ENCODE results near the gene PRPS2. TPM values are rescaled to one million over a fixed set of nuclear protein-coding genes. Genes with fewer than 3 reads are reported as not detected.

PRPS2 gene
- total and polyA plus RNA-seq, 2 of the 8 experiments (the other 6 are each of a cell fraction or from before 2014, with no cell fraction given), result 11.8 to 31.4 TPM

- Histone ChIP-seq H4K20me1 (replicated peaks in 1 of 2; ENCODE audit: control insufficient read depth in 1 of 2, insufficient read depth in 2 of 2, low read length in 2 of 2) (no peaks in the 10 kb centered on the region), H3K56ac (replicated peaks; ENCODE audit: insufficient read length, low read depth, low read length) (no peak overlapping the region), H2BK120ac (replicated peaks; ENCODE audit: low read depth, low read length) (no peak overlapping the region), H3K4me3 (ENCODE audit: extremely low read depth in 1 of 4, insufficient read depth in 2 of 4, low read depth in 3 of 4, low read length in 4 of 4) (no peak overlapping the region), H3K9me3 (ENCODE audit: insufficient read depth in 2 of 2, low read depth in 1 of 2, low read length in 1 of 2) (no peaks in the 10 kb centered on the region), H3K14ac (ENCODE audit: insufficient read length) (no peak overlapping the region), H4K8ac (ENCODE audit: extremely low read depth, insufficient read depth, low read length) (no peak overlapping the region), H3K18ac (ENCODE audit: extremely low read depth, low read length) (no peak overlapping the region), H2AFZ (ENCODE audit: low read length) (no peak overlapping the region), H2BK5ac (ENCODE audit: low read depth, low read length) (no peak overlapping the region), H2BK20ac (ENCODE audit: low read length) (no peak overlapping the region), H3K4me2 (ENCODE audit: insufficient read depth in 1 of 2, low read depth in 2 of 2, low read length in 2 of 2) (no peak overlapping the region), H3K4me1 (replicated peaks in 1 of 4; ENCODE audit: control insufficient read depth in 3 of 4, insufficient read depth in 4 of 4, low read length in 3 of 4) (no peaks in the 10 kb centered on the region), H3K27me3 (replicated peaks in 1 of 4; ENCODE audit: control insufficient read depth in 3 of 4, extremely low read depth in 1 of 4, insufficient read depth in 3 of 4, low read length in 3 of 4) (no peaks in the 10 kb centered on the region), H3K23me2 (ENCODE audit: low read depth, low read length) (no peaks in the 10 kb centered on the region), H2AK5ac (ENCODE audit: low read depth, low read length) (no peak overlapping the region), H3K23ac (ENCODE audit: insufficient read length) (no peak overlapping the region), H3K27ac (ENCODE audit: low read depth, low read length) (no peak overlapping the region), H3K4ac (replicated peaks; ENCODE audit: insufficient read length, low read depth, low read length) (no peak overlapping the region), H2BK12ac (ENCODE audit: low read depth, low read length) (no peak overlapping the region), H3K9ac (replicated peaks in 1 of 4; ENCODE audit: extremely low read depth in 1 of 4, low read depth in 3 of 4, low read length in 3 of 4) (no peak overlapping the region), H4K5ac (ENCODE audit: insufficient read length, low read depth, low read length) (no peak overlapping the region), H3K36me3 (ENCODE audit: control insufficient read depth in 2 of 4, insufficient read depth in 4 of 4, low read length in 3 of 4) (no peaks in the 10 kb centered on the region), H3K79me1 (ENCODE audit: low read depth, low read length) (no peaks in the 10 kb centered on the region), H4K91ac (replicated peaks; ENCODE audit: insufficient read length, low read length) (no peak overlapping the region), H2BK15ac (ENCODE audit: low read length) (no peak overlapping the region), H3K79me2 (ENCODE audit: control insufficient read depth in 1 of 2, insufficient read depth in 2 of 2, low read length in 2 of 2) (no peaks in the 10 kb centered on the region)
- CTCF ChIA-PET (ENCODE audit: partially characterized antibody), result interaction anchor here (3.1 kb wide), 1 partner anchor 29 kb away, joined by 12 read pairs; no protein-coding TSS in a partner anchor
- FAIRE-seq, result no peak
- WGBS, 2 experiments (ENCODE audit: extremely low coverage in 1 of 2, insufficient coverage in 1 of 2, insufficient read length in 1 of 2, insufficient replicate concordance in 2 of 2, low coverage in 1 of 2, low lambda C conversion rate in 2 of 2, missing lambda C conversion rate in 1 of 2), result 93% methylated on average over 4 of the region's 6 CpGs; no CpG with 5 or more reads in 1 of the 2 experiments
- no peak for TF ChIP-seq ATF2 (IDR thresholded peaks at IDR 0.05; ENCODE audit: low read length)
- TF ChIP-seq SIRT6 (IDR thresholded peaks at IDR 0.05; ENCODE audit: low read length), result no peak
- no peak for TF ChIP-seq SP2 (IDR thresholded peaks at IDR 0.05; ENCODE audit: low read length)
- no peak for TF ChIP-seq POLR2AphosphoS5 (IDR thresholded peaks at IDR 0.05; ENCODE audit: low read depth, low read length)
- TF ChIP-seq ZNF274 (IDR thresholded peaks at IDR 0.05; ENCODE audit: borderline replicate concordance, extremely low read depth, low read length), result no peak
- TF ChIP-seq SAP30 (IDR thresholded peaks at IDR 0.05; ENCODE audit: insufficient read depth, insufficient replicate concordance, low read length), result no peak
- no peak for TF ChIP-seq CTBP2 (IDR thresholded peaks at IDR 0.05; ENCODE audit: borderline replicate concordance, insufficient read depth, insufficient read length, low read length)
- no peak for TF ChIP-seq MAFK (IDR thresholded peaks at IDR 0.05; ENCODE audit: low read depth, low read length)
- TF ChIP-seq GABPA (IDR thresholded peaks at IDR 0.05; ENCODE audit: borderline replicate concordance, insufficient read depth, low read length), result no peak
- TF ChIP-seq EZH2 (IDR thresholded peaks at IDR 0.05; ENCODE audit: low read depth, low read length, severe bottlenecking), result no peak
- TF ChIP-seq CREB1 (IDR thresholded peaks at IDR 0.05), result no peak
- no peak for TF ChIP-seq BCL11A (IDR thresholded peaks at IDR 0.05; ENCODE audit: low read depth in 2 of 2, low read length in 2 of 2)
- TF ChIP-seq, protein P1, sequence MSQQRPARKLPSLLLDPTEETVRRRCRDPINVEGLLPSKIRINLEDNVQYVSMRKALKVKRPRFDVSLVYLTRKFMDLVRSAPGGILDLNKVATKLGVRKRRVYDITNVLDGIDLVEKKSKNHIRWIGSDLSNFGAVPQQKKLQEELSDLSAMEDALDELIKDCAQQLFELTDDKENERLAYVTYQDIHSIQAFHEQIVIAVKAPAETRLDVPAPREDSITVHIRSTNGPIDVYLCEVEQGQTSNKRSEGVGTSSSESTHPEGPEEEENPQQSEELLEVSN (IDR thresholded peaks at IDR 0.05), result no peak
- POLR2A ChIA-PET (ENCODE audit: partially characterized antibody), result no interaction called here
- DNase-seq (ENCODE audit: low read depth in 1 of 2, low spot score in 2 of 2), result no peak
Measured at GRCh38 chrX:12741416-12741815, 49.8 kb upstream of the PRPS2 start.
